ENCODE data around the gene ASB1.

ASB1 gene

DNA sequence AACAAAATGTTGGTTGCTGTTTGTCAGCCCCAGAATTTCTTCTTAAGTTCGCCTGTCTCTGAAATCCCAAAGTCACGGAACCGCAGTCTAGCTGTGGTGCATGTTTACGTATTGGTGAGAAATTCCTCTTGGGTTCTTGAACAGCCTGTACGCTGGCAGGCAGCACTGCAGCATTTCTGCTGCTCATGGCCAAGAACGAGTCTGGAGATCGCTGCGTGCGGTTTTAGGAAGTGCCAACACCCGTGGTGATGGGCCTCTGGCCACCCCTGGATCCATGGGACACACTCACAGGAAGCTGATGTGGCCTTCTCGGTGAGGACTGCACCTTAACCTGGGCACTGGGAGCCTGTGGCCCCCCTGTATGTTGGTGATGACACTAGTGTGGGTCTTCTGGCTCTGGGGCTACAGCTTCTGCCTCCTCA lies 23.7 kb downstream of the ASB1 start:
- Histone ChIP-seq H2AFZ (ENCODE audit: low read depth, low read length, severe bottlenecking) (no peak overlapping the region), H3K79me2 (ENCODE audit: insufficient read depth, low read length) (no peaks in the 10 kb centered on the region), H3K36me3 (ENCODE audit: low read length) (peaks cover 9% of the 10 kb centered on the region; the same call in 1 of the 2 replicates), H3K9me3 (ENCODE audit: insufficient read depth, low read length) (no peaks in the 10 kb centered on the region), H3K27me3 (ENCODE audit: low read length) (no peaks in the 10 kb centered on the region), H3K4me2 (ENCODE audit: low read depth, low read length, poor library complexity, severe bottlenecking) (no peak overlapping the region), H4K20me1 (ENCODE audit: low read depth, low read length) (no peaks in the 10 kb centered on the region; the same call in 1 of the 2 replicates), H3F3A (ENCODE audit: insufficient read depth) (no peaks in the 10 kb centered on the region), H3K9ac (ENCODE audit: low read length) (no peak overlapping the region), H3K9me2 (replicated peaks; ENCODE audit: insufficient read depth, low read length) (no peaks in the 10 kb centered on the region), H3K4me3 (ENCODE audit: insufficient read depth, low read length, poor library complexity, severe bottlenecking) (no peak overlapping the region), H3K27ac (ENCODE audit: low read depth, low read length) (no peak overlapping the region)
- TF ChIP-seq EZH2phosphoT487 (conservative IDR thresholded peaks at IDR 0.05; ENCODE audit: low read length) = no peak
- TF ChIP-seq CTCF (IDR thresholded peaks at IDR 0.05; ENCODE audit: insufficient read depth, low read length, poor library complexity, severe bottlenecking) = no peak

DNA sequence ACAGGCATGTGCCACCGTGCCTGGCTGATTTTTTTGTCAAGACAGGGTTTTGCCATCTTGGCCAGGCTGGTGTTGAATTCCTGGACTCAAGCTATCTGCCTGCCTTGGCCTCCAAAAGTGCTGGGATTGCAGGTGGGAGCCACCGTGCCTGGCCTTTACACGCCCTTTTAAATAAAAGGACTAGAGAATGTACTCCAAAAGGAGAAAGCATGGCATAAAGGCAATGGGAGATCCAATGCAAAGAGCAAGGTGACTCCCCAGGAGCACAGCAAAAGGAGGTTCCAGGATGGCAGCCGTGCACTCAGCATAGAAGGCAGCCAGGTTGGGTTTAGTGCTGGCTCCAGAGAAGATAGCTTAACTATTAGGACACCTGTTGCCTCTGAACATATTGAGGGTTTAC lies 27.1 kb downstream of the ASB1 start:
- H4K20me1 ChIP-seq (ENCODE audit: low read depth, low read length) = no peaks in the 10 kb centered on the region
- H3K36me3 ChIP-seq (ENCODE audit: low read length) = peaks cover 9% of the 10 kb centered on the region; the same call in 1 of the 2 replicates
- H3K27ac ChIP-seq (ENCODE audit: low read depth, low read length) = no peak overlapping the region
- H3K9ac ChIP-seq (ENCODE audit: low read length) = no peak overlapping the region
- no peak overlapping the region for H3K4me3 ChIP-seq (ENCODE audit: insufficient read depth, low read length, poor library complexity, severe bottlenecking)
- TF ChIP-seq EZH2phosphoT487 (conservative IDR thresholded peaks at IDR 0.05; ENCODE audit: low read length) = no peak
- TF ChIP-seq CTCF (IDR thresholded peaks at IDR 0.05; ENCODE audit: insufficient read depth, low read length, poor library complexity, severe bottlenecking) = no peak
- no peaks in the 10 kb centered on the region for H3F3A ChIP-seq (ENCODE audit: insufficient read depth)
- H3K4me2 ChIP-seq (ENCODE audit: low read depth, low read length, poor library complexity, severe bottlenecking) = no peak overlapping the region
- no peaks in the 10 kb centered on the region for H3K9me2 ChIP-seq (replicated peaks; ENCODE audit: insufficient read depth, low read length)
- no peaks in the 10 kb centered on the region for H3K79me2 ChIP-seq (ENCODE audit: insufficient read depth, low read length)
- no peaks in the 10 kb centered on the region for H3K9me3 ChIP-seq (ENCODE audit: insufficient read depth, low read length)
- H2AFZ ChIP-seq (ENCODE audit: low read depth, low read length, severe bottlenecking) = no peak overlapping the region
- no peaks in the 10 kb centered on the region for H3K27me3 ChIP-seq (ENCODE audit: low read length)

DNA sequence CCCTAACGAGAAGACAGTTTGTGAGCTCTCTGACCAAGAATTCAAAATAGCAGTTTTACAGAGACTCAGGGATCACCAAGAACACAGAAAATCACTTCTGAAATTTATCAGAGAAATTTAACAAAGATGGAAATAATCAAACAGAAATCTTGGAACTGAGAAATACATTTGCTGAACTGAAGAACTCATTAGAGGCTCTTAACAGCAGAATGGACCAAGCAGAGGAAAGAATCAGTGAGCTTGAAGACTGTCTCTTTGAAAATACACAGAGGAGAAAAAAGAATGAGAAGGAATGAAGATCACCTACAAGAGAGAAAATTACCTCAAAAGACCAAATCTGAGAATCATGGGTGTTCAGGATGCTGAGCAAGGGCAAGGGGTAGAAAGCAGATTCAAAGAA lies 29.7 kb downstream of the ASB1 start:
- no peaks in the 10 kb centered on the region for H3K27me3 ChIP-seq (ENCODE audit: low read length)

More for the DNA sequence above, 29.7 kb downstream of the ASB1 start:
- Histone ChIP-seq H2AFZ (ENCODE audit: low read depth, low read length, severe bottlenecking) (no peak overlapping the region), H3K27ac (ENCODE audit: low read depth, low read length) (no peak overlapping the region), H3K9ac (ENCODE audit: low read length) (no peak overlapping the region), H3K4me3 (ENCODE audit: insufficient read depth, low read length, poor library complexity, severe bottlenecking) (no peak overlapping the region), H3K4me2 (ENCODE audit: low read depth, low read length, poor library complexity, severe bottlenecking) (no peak overlapping the region), H3K9me2 (replicated peaks; ENCODE audit: insufficient read depth, low read length) (no peaks in the 10 kb centered on the region), H3K9me3 (ENCODE audit: insufficient read depth, low read length) (no peaks in the 10 kb centered on the region), H3F3A (ENCODE audit: insufficient read depth) (no peaks in the 10 kb centered on the region), H3K79me2 (ENCODE audit: insufficient read depth, low read length) (no peaks in the 10 kb centered on the region), H4K20me1 (ENCODE audit: low read depth, low read length) (no peaks in the 10 kb centered on the region), H3K36me3 (ENCODE audit: low read length) (peaks cover 6% of the 10 kb centered on the region; the same call in 1 of the 2 replicates)
- no peak for TF ChIP-seq EZH2phosphoT487 (conservative IDR thresholded peaks at IDR 0.05; ENCODE audit: low read length)
- no peak for TF ChIP-seq CTCF (IDR thresholded peaks at IDR 0.05; ENCODE audit: insufficient read depth, low read length, poor library complexity, severe bottlenecking)

Measured in SU-DHL-6 (cell line).